ENCODE data around the gene NAV2. TPM values are rescaled to one million over a fixed set of nuclear protein-coding genes. Genes with fewer than 3 reads are reported as not detected.

Gene NAV2
- total RNA-seq, 4 donors from 2014 or later: 9.6 to 40.0 (median 23.1) TPM

DNA sequence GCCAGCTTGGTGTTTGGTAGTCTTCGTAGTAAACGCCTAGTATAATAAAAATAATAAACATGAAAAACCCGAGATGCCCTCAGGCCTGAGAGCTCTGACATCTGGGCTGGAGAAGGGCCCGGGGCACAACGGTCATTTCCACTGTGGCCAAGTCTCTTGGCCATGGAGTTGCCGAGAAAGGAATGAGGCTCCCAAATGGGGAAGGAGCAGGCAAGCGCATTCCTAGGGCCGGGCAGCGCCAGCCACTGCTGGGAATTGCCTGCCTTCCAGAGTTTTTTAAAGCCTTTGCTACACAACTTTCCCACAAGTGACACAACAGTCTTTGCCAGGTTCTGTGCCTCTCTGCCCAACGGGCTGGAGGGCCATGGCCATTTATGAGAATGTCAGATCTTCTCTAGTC, 103.4 kb downstream of the NAV2 start:
- H3K27me3 ChIP-seq: no peaks in the 10 kb centered on the region
- no peak for TF ChIP-seq EP300 (IDR thresholded peaks at IDR 0.05; ENCODE audit: low read depth)
- TF ChIP-seq, protein P1, sequence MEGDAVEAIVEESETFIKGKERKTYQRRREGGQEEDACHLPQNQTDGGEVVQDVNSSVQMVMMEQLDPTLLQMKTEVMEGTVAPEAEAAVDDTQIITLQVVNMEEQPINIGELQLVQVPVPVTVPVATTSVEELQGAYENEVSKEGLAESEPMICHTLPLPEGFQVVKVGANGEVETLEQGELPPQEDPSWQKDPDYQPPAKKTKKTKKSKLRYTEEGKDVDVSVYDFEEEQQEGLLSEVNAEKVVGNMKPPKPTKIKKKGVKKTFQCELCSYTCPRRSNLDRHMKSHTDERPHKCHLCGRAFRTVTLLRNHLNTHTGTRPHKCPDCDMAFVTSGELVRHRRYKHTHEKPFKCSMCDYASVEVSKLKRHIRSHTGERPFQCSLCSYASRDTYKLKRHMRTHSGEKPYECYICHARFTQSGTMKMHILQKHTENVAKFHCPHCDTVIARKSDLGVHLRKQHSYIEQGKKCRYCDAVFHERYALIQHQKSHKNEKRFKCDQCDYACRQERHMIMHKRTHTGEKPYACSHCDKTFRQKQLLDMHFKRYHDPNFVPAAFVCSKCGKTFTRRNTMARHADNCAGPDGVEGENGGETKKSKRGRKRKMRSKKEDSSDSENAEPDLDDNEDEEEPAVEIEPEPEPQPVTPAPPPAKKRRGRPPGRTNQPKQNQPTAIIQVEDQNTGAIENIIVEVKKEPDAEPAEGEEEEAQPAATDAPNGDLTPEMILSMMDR (IDR thresholded peaks at IDR 0.05): no peak
- in situ Hi-C loops (cut with MboI; ENCODE audit: low pct_ligation_motif_present in 1 of 4, low pct_unique_long_range_greater_than_20kb in 1 of 4, low sequenced_read_pairs in 3 of 4): no loop called here
- intact Hi-C loops (cut with DNase I; ENCODE audit: low total_unique reads): no loop called here
- no peak overlapping the region for H3K4me3 ChIP-seq
- no peak for DNase-seq
- WGBS, 2 donors (ENCODE audit: low coverage in 1 of 2): 67 to 80% methylated on average over 3 to 10 of the region's 10 CpGs
- no peak overlapping the region for H3K27ac ChIP-seq
- peaks cover 0 to 10% (median 0%) of the 10 kb centered on the region in 4 donors for H3K4me1 ChIP-seq
- H3K9me3 ChIP-seq: no peaks in the 10 kb centered on the region
- no peaks in the 10 kb centered on the region for H3K36me3 ChIP-seq

DNA sequence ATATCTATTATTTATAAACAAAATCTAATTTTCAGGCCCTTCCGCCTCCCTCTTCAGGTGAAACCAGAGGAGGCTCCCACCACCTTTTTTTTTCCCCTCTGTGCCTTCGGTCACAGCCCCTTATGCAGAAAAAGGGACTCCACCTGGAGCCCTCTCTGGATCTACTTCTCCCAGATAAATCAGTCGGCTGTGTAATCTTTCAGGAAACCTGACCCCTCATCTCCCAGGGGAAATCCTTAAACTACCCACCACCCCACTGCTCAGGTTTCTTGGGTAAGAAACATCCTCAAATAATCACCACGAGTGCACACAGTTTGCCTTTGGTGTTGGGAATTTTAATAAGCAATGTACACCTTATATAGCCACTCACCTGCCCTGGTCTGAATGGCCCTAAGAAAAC, 104.2 kb downstream of the NAV2 start:
- intact Hi-C loops (cut with DNase I; ENCODE audit: low total_unique reads) (no loop called here), in situ Hi-C loops (cut with MboI; ENCODE audit: low pct_ligation_motif_present in 1 of 4, low pct_unique_long_range_greater_than_20kb in 1 of 4, low sequenced_read_pairs in 3 of 4) (no loop called here)
- Histone ChIP-seq H3K4me1 (peaks cover 0 to 3% (median 0%) of the 10 kb centered on the region in 4 donors), H3K9me3 (no peaks in the 10 kb centered on the region), H3K27me3 (no peaks in the 10 kb centered on the region), H3K27ac (no peak overlapping the region), H3K36me3 (no peaks in the 10 kb centered on the region), H3K4me3 (no peak overlapping the region)
- no peak for DNase-seq
- WGBS, 2 donors (ENCODE audit: low coverage in 1 of 2): 0 to 39% methylated on average over 2 to 4 of the region's 4 CpGs
- TF ChIP-seq EP300 (IDR thresholded peaks at IDR 0.05; ENCODE audit: low read depth): no peak

DNA sequence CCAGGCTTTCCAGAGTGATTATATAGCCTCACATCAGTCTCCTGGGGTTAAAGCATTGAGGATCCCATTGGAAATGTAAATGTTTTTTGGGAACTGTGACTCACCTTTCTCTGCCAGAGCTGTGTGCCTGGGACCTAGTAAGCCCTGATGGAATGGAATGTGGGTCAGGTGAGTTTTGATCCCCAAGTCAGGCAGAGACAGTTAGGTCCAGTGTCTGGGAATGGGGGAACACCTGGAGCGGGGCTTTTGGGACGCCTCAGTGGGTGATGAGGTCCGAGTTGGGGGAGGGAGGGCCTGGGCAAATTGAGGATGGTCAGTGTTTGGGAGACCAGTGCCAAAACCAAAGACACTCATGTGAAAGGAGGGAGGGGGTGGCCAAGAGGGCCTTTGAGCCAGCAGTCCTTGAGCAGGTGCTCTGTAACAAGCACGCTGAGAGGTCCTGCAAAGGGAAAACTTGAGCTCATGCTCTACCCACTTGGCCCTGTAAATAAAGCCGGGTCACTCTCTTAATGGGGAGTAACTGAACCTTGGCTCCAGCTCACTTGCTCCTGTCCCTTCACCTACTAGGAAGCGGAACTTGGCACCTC, 104.7 kb downstream of the NAV2 start:
- H3K27ac ChIP-seq: no peak overlapping the region

DNA sequence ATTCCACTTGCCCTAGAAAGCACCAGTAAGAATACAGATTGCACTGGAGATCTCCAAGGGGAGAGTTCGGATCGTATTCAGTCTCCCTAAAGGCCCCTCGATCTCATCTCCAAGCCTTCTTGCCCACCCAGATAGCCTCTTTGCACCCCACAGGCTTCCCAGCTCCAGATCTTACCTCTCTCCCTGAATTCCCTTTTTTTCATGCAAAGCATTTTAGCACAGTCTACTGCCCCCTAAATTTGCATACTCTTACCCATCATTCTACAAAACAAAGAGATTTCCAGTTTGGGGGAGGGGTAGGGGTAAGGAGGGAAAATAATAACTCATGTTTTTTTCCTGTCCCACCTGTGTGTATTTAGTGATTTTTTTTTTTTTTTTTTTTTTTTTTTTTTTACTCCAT, 105.2 kb downstream of the NAV2 start:
- in situ Hi-C loops (cut with MboI; ENCODE audit: low pct_ligation_motif_present in 1 of 4, low pct_unique_long_range_greater_than_20kb in 1 of 4, low sequenced_read_pairs in 3 of 4): no loop called here
- Histone ChIP-seq H3K4me1 (peaks cover 0 to 3% (median 0%) of the 10 kb centered on the region in 4 donors), H3K27ac (no peak overlapping the region), H3K9me3 (no peaks in the 10 kb centered on the region), H3K4me3 (no peak overlapping the region), H3K27me3 (no peaks in the 10 kb centered on the region), H3K36me3 (no peaks in the 10 kb centered on the region)
- TF ChIP-seq POLR2A (IDR thresholded peaks at IDR 0.05): no peak
- TF ChIP-seq, protein P1 (IDR thresholded peaks at IDR 0.05): no peak
- TF ChIP-seq POLR2AphosphoS5 (IDR thresholded peaks at IDR 0.05): no peak
- TF ChIP-seq EP300 (IDR thresholded peaks at IDR 0.05; ENCODE audit: low read depth): no peak
- intact Hi-C loops (cut with DNase I; ENCODE audit: low total_unique reads): no loop called here
- WGBS, 2 donors (ENCODE audit: low coverage in 1 of 2): 84% methylated on average over 3 of the region's 3 CpGs; no CpG with 5 or more reads in 1 of the 2 donors
- no peak for DNase-seq

More for the DNA sequence above, 104.7 kb downstream of the NAV2 start:
- intact Hi-C loops (cut with DNase I; ENCODE audit: low total_unique reads) (no loop called here), in situ Hi-C loops (cut with MboI; ENCODE audit: low pct_ligation_motif_present in 1 of 4, low pct_unique_long_range_greater_than_20kb in 1 of 4, low sequenced_read_pairs in 3 of 4) (no loop called here)
- 86% methylated on average over 6 of the region's 6 CpGs; no CpG with 5 or more reads in 1 of the 2 donors for WGBS, 2 donors (ENCODE audit: low coverage in 1 of 2)
- Histone ChIP-seq H3K4me3 (no peak overlapping the region), H3K9me3 (no peaks in the 10 kb centered on the region), H3K4me1 (peaks cover 0 to 3% (median 0%) of the 10 kb centered on the region in 4 donors), H3K36me3 (no peaks in the 10 kb centered on the region), H3K27me3 (no peaks in the 10 kb centered on the region)
- DNase-seq: no peak
- TF ChIP-seq POLR2A (IDR thresholded peaks at IDR 0.05) (no peak), POLR2AphosphoS5 (IDR thresholded peaks at IDR 0.05) (no peak), EP300 (IDR thresholded peaks at IDR 0.05; ENCODE audit: low read depth) (no peak)
- TF ChIP-seq, protein P1 (IDR thresholded peaks at IDR 0.05): no peak

DNA sequence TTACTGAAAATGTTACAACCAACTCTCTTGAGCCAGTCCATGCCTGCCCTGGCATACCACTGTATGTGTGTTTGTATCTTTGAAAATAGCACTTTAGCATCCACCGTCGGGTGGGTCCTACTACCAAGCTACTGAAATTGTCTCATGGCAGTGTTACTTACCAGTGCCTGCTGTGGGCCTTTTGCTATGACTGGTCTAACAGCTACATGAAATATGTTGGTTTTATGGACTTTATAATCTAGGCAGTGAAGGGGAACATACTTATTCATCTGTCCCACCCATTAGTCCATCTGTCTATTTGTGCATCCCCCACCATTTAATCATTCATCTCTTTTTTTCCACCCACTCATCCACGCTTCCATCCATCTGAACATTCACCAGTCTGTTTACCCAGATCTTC, 106.0 kb downstream of the NAV2 start:
- WGBS, 2 donors (ENCODE audit: low coverage in 1 of 2): 78 to 86% methylated on average over 3 of the region's 3 CpGs
- Histone ChIP-seq H3K36me3 (no peaks in the 10 kb centered on the region), H3K4me3 (no peak overlapping the region), H3K27me3 (no peaks in the 10 kb centered on the region), H3K9me3 (no peaks in the 10 kb centered on the region), H3K27ac (no peak overlapping the region), H3K4me1 (peaks cover 0 to 3% (median 0%) of the 10 kb centered on the region in 4 donors)
- in situ Hi-C loops (cut with MboI; ENCODE audit: low pct_ligation_motif_present in 1 of 4, low pct_unique_long_range_greater_than_20kb in 1 of 4, low sequenced_read_pairs in 3 of 4): no loop called here
- TF ChIP-seq POLR2AphosphoS5 (IDR thresholded peaks at IDR 0.05) (no peak), EP300 (IDR thresholded peaks at IDR 0.05; ENCODE audit: low read depth) (no peak)
- intact Hi-C loops (cut with DNase I; ENCODE audit: low total_unique reads): no loop called here
- DNase-seq: no peak

Data from transverse colon (tissue), 4 donors.